Neural cell (in vitro differentiated cells): ENCODE results near the gene INSR. TPM values are rescaled to one million over a fixed set of nuclear protein-coding genes. Genes with fewer than 3 reads are reported as not detected.

ENCODE experiments used
- H2AFZ ChIP-seq: fragments of 200-600, 300-800 bp; sonication (generic), shearing (Covaris generic); 2 replicates; pipeline ENCODE4 v1.6.0; 2014; ENCODE audit warnings: low read depth, mild to moderate bottlenecking, antibody characterized with exemption, low read length, moderate library complexity
- H3F3A ChIP-seq: fragments of 200-600 bp; shearing (Covaris generic); 2 replicates; pipeline ENCODE4 v1.6.1; 2016; ENCODE audit warnings: mild to moderate bottlenecking, moderate library complexity, mixed read lengths, antibody characterized with exemption, low read length; ENCODE audit not compliant: insufficient read depth, poor library complexity, severe bottlenecking
- H3K27ac ChIP-seq: fragments of 200-600, 300-800 bp; sonication (generic), shearing (Covaris generic); 2 replicates; pipeline ENCODE4 v1.5.1; 2014; ENCODE audit warnings: mild to moderate bottlenecking, low read length, moderate library complexity
- H3K27me3 ChIP-seq: fragments of 300-800, 200-600 bp; sonication (generic), shearing (Covaris generic); 2 replicates; pipeline ENCODE4 v1.6.0; 2014; ENCODE audit warnings: mild to moderate bottlenecking, low read depth, low read length, moderate library complexity; ENCODE audit not compliant: insufficient read depth
- H3K36me3 ChIP-seq: fragments of 300-800, 200-600 bp; sonication (generic), shearing (Covaris generic); 2 replicates; pipeline ENCODE4 v1.5.1; 2014; ENCODE audit warnings: mild to moderate bottlenecking, antibody characterized with exemption, low read length, moderate library complexity; ENCODE audit not compliant: insufficient read depth
- H3K4me2 ChIP-seq: fragments of 300-800, 200-600 bp; sonication (generic), shearing (Covaris generic); 2 replicates; pipeline ENCODE4 v1.6.0; 2014; ENCODE audit warnings: mild to moderate bottlenecking, low read length
- H3K4me3 ChIP-seq: fragments of 300-800, 200-600 bp; sonication (generic), shearing (Covaris generic); 2 replicates; pipeline ENCODE4 v1.5.1; 2014; ENCODE audit warnings: mild to moderate bottlenecking, low read length, moderate library complexity
- H3K79me2 ChIP-seq: fragments of 200-600 bp; shearing (Covaris generic); replicated peaks from 2 replicates; pipeline ENCODE4 v1.6.0; 2014; ENCODE audit warnings: mild to moderate bottlenecking, low read length, moderate library complexity; ENCODE audit not compliant: insufficient read depth
- H3K9ac ChIP-seq: fragments of 300-800, 200-600 bp; sonication (generic), shearing (Covaris generic); 2 replicates; pipeline ENCODE4 v1.6.1; 2016; ENCODE audit warnings: mild to moderate bottlenecking, low read length, mixed read lengths
- H3K9me2 ChIP-seq: fragments of 200-600 bp; shearing (Covaris generic); 2 replicates; pipeline ENCODE4 v1.6.1; 2016; ENCODE audit warnings: mild to moderate bottlenecking, low read length, mixed read lengths; ENCODE audit not compliant: insufficient read depth
- H3K9me3 ChIP-seq: fragments of 200-600, 300-800 bp; sonication (generic), shearing (Covaris generic); 2 replicates; pipeline ENCODE4 v1.6.1; 2016; ENCODE audit warnings: mild to moderate bottlenecking, mixed run types, low read length, moderate library complexity, mixed read lengths
- H4K20me1 ChIP-seq: fragments of 200-600 bp; shearing (Covaris generic); 2 replicates; pipeline ENCODE4 v1.6.1; 2016; ENCODE audit warnings: mild to moderate bottlenecking, mixed run types; ENCODE audit not compliant: insufficient read depth
- EP300 ChIP-seq: fragments of 450-650 bp; conservative IDR thresholded peaks from 2 replicates; pipeline ENCODE4 v1.6.1; 2014; ENCODE audit warnings: antibody characterized with exemption, mild to moderate bottlenecking, moderate library complexity; ENCODE audit not compliant: poor library complexity, severe bottlenecking
- EZH2 ChIP-seq: fragments of 200-600, 300-800 bp; shearing (Covaris generic), sonication (generic); IDR thresholded peaks from 2 replicates; pipeline ENCODE4 v1.6.1; 2014; ENCODE audit warnings: antibody characterized with exemption, low read length, borderline replicate concordance, mild to moderate bottlenecking; ENCODE audit not compliant: insufficient read depth, poor library complexity, severe bottlenecking
- MXI1 ChIP-seq: fragments of 450-650 bp; conservative IDR thresholded peaks from 2 replicates; pipeline ENCODE4 v1.6.1; 2014; ENCODE audit warnings: antibody characterized with exemption, mild to moderate bottlenecking; ENCODE audit not compliant: poor library complexity, severe bottlenecking
- POLR2AphosphoS5 ChIP-seq: IDR thresholded peaks from 2 replicates; pipeline ENCODE4 v1.6.1; 2012
- RAD21 ChIP-seq: fragments of 450-650 bp; conservative IDR thresholded peaks from 2 replicates; pipeline ENCODE4 v1.6.1; 2014; ENCODE audit warnings: antibody characterized with exemption, mild to moderate bottlenecking, moderate library complexity
- REST ChIP-seq: IDR thresholded peaks from 2 replicates; pipeline ENCODE4 v1.6.1; 2012; ENCODE audit warnings: borderline replicate concordance
- SMC3 ChIP-seq: fragments of 450-650 bp; conservative IDR thresholded peaks from 2 replicates; pipeline ENCODE4 v1.6.1; 2014; ENCODE audit warnings: antibody characterized with exemption, mild to moderate bottlenecking, moderate library complexity; ENCODE audit not compliant: poor library complexity
- TAF1 ChIP-seq: IDR thresholded peaks from 2 replicates; pipeline ENCODE4 v1.6.1; 2012; ENCODE audit warnings: low read depth
- polyA plus RNA-seq: library from polyadenylated mRNA; depleted of rRNA; stranded (reverse); fragments of >200 nt; gene quantifications from 2 replicates; pipeline ENCODE4 v1.2.3, GENCODE V29; 2014
- TF ChIP-seq, protein P1 (sequence below): fragments of 450-650 bp; IDR thresholded peaks from 2 replicates; pipeline ENCODE4 v1.5.1; 2014; ENCODE audit warnings: antibody characterized with exemption, mild to moderate bottlenecking, moderate library complexity; ENCODE audit not compliant: poor library complexity, severe bottlenecking

The INSR gene
- polyA plus RNA-seq, 1 donor from 2014 or later: 16.0 TPM

DNA sequence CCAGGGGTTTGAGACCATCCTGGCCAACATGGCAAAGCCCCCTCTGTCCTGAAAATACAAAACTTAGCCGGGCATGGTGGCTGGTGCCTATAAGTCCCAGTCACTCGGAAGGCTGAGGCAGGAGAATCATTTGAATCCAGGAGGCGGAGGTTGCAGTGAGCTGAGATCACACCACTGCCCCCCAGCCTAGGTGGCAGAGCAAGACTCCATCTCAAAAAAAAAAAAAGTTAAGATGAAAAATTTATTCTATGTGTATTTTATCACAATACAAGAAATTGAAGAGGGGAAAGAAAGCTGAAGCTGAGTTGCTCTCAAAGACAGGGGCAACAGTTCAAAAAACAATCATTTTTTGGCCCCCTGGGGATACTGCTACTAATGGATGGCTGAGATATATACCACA is 31.1 kb downstream of the INSR start:
- Histone ChIP-seq H3K36me3 (peaks cover 11% of the 10 kb centered on the region), H3K9me2 (no peaks in the 10 kb centered on the region), H3K79me2 (peaks cover 9% of the 10 kb centered on the region), H3K27me3 (no peaks in the 10 kb centered on the region), H3K9me3 (peaks cover 4% of the 10 kb centered on the region), H2AFZ (no peak overlapping the region), H3K27ac (no peak overlapping the region), H3K9ac (no peak overlapping the region), H3K4me2 (no peak overlapping the region), H3F3A (no peaks in the 10 kb centered on the region), H3K4me3 (no peak overlapping the region), H4K20me1 (no peaks in the 10 kb centered on the region)
- TF ChIP-seq, protein P1, sequence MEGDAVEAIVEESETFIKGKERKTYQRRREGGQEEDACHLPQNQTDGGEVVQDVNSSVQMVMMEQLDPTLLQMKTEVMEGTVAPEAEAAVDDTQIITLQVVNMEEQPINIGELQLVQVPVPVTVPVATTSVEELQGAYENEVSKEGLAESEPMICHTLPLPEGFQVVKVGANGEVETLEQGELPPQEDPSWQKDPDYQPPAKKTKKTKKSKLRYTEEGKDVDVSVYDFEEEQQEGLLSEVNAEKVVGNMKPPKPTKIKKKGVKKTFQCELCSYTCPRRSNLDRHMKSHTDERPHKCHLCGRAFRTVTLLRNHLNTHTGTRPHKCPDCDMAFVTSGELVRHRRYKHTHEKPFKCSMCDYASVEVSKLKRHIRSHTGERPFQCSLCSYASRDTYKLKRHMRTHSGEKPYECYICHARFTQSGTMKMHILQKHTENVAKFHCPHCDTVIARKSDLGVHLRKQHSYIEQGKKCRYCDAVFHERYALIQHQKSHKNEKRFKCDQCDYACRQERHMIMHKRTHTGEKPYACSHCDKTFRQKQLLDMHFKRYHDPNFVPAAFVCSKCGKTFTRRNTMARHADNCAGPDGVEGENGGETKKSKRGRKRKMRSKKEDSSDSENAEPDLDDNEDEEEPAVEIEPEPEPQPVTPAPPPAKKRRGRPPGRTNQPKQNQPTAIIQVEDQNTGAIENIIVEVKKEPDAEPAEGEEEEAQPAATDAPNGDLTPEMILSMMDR: no peak
- TF ChIP-seq POLR2AphosphoS5 (no peak), EP300 (no peak), RAD21 (no peak)

DNA sequence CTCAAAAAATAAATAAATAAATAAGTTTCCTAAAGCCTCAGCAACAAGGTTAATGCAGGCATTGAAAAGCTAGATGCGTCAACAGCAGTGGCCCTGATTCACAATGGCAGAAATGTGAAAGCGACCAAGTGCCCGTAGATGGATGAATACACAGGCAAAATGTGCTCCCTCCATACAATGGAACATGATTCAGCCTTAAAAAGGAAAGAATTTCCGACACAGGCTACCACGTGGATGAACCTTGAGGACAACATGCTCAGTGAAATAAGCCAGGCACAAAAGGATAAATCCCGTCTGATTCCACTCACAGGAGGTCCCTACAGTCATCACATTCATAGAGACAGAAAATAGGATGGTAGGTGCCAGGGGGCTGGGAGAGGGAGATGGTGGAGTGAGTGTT is 31.7 kb downstream of the INSR start:
- Histone ChIP-seq H3K9me2 (no peaks in the 10 kb centered on the region), H3K4me2 (no peak overlapping the region), H3K27me3 (no peaks in the 10 kb centered on the region), H3K79me2 (peaks cover 9% of the 10 kb centered on the region), H3K9ac (no peak overlapping the region), H3K27ac (no peak overlapping the region), H3K9me3 (no peaks in the 10 kb centered on the region), H2AFZ (no peak overlapping the region), H3K36me3 (peaks cover 11% of the 10 kb centered on the region), H3K4me3 (no peak overlapping the region), H4K20me1 (no peaks in the 10 kb centered on the region), H3F3A (no peaks in the 10 kb centered on the region)
- TF ChIP-seq RAD21 (no peak), REST (no peak), TAF1 (no peak), SMC3 (no peak), POLR2AphosphoS5 (no peak), MXI1 (no peak), EZH2 (no peak), EP300 (no peak)
- TF ChIP-seq, protein P1: no peak
